Measurements from ENCODE around the gene CAPRIN2. TPM values are rescaled to one million over a fixed set of nuclear protein-coding genes. Genes with fewer than 3 reads are reported as not detected.
A peak's percentile ranks its signal among the peaks of the same experiment; 100 is the strongest.

Gene CAPRIN2
- total and polyA plus RNA-seq, 3 donors from 2014 or later = 43.7 to 108 (median 74.5) TPM

DNA sequence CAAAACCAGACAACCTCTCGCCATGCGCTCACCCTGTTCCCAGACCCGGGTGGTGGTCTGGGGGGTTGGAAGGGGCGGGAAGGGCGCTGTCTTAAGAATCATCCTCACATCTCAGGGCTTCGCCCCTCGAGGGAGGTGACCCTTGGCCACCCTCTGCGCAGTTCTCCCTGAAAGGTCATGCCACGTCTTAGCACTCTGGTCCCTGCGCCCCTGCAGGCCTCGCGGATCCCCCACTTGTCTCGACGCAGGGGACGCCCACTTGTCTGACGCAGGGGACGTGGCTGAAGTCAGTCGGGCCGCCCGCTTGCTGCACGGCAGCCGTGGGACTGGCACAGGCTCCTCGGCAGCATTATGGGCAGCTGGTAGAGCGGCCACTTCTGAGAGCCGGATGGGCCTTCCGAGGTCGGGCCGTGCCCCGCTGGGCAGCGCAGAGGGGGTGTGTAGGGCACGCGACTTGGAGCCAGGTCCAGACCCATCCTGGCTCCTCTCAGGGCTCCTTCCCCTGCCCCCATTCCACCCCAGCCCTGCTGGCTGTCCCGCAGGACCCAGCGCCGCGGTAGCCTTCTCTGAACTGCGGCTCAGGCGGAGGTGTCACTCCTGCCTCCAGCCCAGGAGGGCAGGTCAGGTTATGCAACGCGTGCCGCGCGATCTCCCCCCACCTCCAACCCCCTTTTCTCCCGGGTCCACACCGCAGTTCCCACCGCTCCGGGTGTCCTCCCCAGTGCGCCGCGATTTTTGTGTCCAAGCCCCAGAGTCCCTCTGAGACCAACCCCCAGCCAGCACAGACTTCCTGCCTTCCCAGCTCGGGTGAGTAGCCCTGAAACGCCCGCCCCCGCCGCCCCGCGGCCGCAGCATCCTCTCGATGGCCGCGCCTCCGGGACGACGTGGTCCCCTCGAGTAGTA, 40.9 kb upstream of the CAPRIN2 start:
- TF ChIP-seq, protein P1, sequence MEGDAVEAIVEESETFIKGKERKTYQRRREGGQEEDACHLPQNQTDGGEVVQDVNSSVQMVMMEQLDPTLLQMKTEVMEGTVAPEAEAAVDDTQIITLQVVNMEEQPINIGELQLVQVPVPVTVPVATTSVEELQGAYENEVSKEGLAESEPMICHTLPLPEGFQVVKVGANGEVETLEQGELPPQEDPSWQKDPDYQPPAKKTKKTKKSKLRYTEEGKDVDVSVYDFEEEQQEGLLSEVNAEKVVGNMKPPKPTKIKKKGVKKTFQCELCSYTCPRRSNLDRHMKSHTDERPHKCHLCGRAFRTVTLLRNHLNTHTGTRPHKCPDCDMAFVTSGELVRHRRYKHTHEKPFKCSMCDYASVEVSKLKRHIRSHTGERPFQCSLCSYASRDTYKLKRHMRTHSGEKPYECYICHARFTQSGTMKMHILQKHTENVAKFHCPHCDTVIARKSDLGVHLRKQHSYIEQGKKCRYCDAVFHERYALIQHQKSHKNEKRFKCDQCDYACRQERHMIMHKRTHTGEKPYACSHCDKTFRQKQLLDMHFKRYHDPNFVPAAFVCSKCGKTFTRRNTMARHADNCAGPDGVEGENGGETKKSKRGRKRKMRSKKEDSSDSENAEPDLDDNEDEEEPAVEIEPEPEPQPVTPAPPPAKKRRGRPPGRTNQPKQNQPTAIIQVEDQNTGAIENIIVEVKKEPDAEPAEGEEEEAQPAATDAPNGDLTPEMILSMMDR (IDR thresholded peaks at IDR 0.05) = no peak
- TF ChIP-seq POLR2A (IDR thresholded peaks at IDR 0.05) = no peak
- Histone ChIP-seq H3K27ac (peak overlapping the region in 1 of 2 donors; percentile 13), H3K36me3 (ENCODE audit: low read depth, missing control alignments) (no peaks in the 10 kb centered on the region), H3K27me3 (no peaks in the 10 kb centered on the region), H3K4me3 (peak overlapping the region; percentile 55 to 67), H3K9me3 (no peaks in the 10 kb centered on the region), H3K4me1 (peaks cover 16% of the 10 kb centered on the region)
- peak; percentile 34 for DNase-seq
- WGBS, 2 donors = 6 to 7% methylated on average over 24 to 65 of the region's 65 CpGs
- intact Hi-C loops (cut with DNase I; ENCODE audit: low total_unique reads) = no loop called here

DNA sequence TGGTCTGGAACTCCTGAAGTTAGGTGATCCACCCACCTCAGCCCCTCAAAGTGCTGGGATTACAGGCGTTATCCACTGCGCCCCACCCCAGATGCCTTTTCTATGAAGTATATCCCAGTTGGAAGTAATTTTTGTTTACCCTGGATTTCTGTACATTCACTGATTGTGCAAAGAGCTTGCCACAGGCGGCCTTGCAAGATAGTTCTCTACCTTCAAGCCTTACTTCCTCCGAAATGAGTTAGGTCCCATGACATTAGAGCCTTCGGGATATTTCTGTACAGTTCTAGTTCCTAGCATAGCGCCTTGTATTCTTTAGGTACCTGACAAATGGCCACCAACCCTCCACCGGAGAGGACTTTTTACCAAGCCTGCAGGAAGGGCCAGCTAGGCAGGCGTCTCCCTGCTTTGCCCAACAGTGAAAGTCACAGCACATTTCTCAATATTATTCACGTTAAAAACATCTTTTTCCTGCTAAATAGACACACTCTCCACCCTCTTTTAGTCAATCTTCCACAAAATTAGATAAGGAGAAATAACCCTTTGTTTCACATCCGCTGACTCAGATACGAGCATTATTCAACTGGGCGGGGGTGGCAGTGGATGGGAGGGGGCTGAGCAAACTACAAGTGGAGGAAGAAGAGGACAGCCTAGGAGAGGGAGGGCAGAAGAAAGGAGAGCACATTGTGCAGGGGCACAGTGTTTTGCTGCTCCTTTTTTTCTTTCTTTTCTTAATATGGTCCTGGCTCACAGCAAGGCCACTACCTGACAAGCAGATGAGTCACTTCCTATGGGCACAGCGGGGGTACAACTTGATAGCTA, 40.0 kb upstream of the CAPRIN2 start:
- Histone ChIP-seq H3K27ac (no peak overlapping the region), H3K36me3 (ENCODE audit: low read depth, missing control alignments) (no peaks in the 10 kb centered on the region), H3K4me1 (peaks cover 16% of the 10 kb centered on the region), H3K4me3 (peak overlapping the region in 1 of 2 donors; percentile 67), H3K9me3 (no peaks in the 10 kb centered on the region), H3K27me3 (no peaks in the 10 kb centered on the region)
- no peak for TF ChIP-seq POLR2A (IDR thresholded peaks at IDR 0.05)
- TF ChIP-seq, protein P1 (IDR thresholded peaks at IDR 0.05) = no peak
- intact Hi-C loops (cut with DNase I; ENCODE audit: low total_unique reads) = no loop called here
- WGBS, 2 donors = 61 to 62% methylated on average over 13 of the region's 13 CpGs
- DNase-seq = no peak

DNA sequence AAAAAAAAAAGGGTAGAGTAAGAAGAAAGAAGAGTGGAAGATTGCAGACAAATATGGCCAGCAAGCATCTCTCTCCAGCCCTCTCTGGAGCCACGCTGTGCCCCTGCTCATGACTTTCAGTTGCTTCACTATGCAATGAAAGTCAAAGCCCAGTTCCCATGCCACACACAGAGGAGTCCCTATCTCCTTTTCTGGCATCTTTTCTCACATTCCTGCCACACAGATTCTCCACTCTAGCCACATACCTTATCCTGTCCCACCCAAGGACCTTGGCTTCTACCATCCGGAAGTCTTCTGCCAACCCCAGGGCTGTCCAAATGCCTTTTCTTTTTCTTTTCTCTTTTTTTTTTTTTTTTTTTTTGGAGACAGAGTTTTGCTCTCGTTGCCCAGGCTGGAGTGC, 39.3 kb upstream of the CAPRIN2 start:
- intact Hi-C loops (cut with DNase I; ENCODE audit: low total_unique reads) = no loop called here
- no peak for DNase-seq
- Histone ChIP-seq H3K27me3 (no peaks in the 10 kb centered on the region), H3K4me1 (peaks cover 16% of the 10 kb centered on the region), H3K27ac (no peak overlapping the region), H3K9me3 (no peaks in the 10 kb centered on the region), H3K4me3 (no peak overlapping the region), H3K36me3 (ENCODE audit: low read depth, missing control alignments) (no peaks in the 10 kb centered on the region)
- TF ChIP-seq POLR2A (IDR thresholded peaks at IDR 0.05) = no peak
- TF ChIP-seq, protein P1 (IDR thresholded peaks at IDR 0.05) = no peak
- WGBS, 2 donors = 74 to 78% methylated on average over 3 of the region's 3 CpGs

DNA sequence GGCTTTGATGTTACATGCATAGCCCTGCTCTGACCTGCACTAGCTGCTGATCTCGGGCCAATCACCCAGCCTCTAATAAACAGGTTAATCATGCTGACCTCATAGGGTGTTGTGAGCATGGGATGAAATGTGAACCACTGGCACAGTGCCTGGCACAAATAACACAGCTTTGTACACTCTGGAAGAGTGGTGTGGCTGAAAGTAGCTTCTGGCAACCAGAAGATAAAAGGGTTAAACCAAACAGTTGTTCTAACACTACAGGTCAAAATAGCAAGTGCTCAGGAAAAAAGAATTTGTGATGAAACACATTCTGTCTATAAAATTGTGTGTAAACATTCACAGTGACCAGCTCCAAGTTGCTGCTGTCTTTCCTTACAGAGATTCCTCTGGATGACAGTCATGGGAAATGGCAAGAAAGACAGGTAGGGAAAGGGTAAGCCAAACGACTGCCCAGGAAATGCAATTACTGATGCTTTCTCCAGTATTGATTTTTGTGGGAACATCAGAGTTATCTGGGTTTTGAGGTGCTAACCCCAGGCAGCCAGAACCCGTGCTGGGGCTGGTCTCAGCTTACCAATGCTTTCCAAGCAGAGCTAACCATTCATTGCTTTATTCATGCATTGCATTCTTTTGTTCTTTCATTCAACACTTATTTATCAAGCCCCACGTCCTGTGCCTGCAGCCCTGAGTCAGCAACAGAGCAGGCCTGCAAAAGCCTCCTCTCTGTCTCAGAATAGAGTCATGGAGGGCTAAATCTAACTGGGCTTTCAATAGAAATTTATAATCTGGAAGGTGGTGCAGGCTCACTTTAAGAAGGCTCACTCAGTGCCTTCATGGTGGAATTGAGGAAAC, 38.1 kb upstream of the CAPRIN2 start:
- Histone ChIP-seq H3K9me3 (no peaks in the 10 kb centered on the region), H3K4me1 (peaks cover 16% of the 10 kb centered on the region), H3K4me3 (no peak overlapping the region), H3K27ac (no peak overlapping the region), H3K36me3 (ENCODE audit: low read depth, missing control alignments) (no peaks in the 10 kb centered on the region), H3K27me3 (no peaks in the 10 kb centered on the region)
- WGBS, 2 donors = 63 to 65% methylated on average over 4 of the region's 4 CpGs
- no peak for DNase-seq
- intact Hi-C loops (cut with DNase I; ENCODE audit: low total_unique reads) = no loop called here
- TF ChIP-seq, protein P1 (IDR thresholded peaks at IDR 0.05) = no peak
- no peak for TF ChIP-seq POLR2A (IDR thresholded peaks at IDR 0.05)

Data from testis (tissue), 3 donors.